Activated naive CD4-positive, alpha-beta T cell treated with anti-CD3 and anti-CD28 coated beads, Interleukin-2, amount 10 ng/mL, durations not matched to agents 7 days and 5 days (primary cell): ENCODE results near the gene BTBD2.

Source experiments
- CTCF ChIA-PET: fragments of 350-600 bp; sonication (Branson Sonifier 250); formaldehyde crosslinking; loops from one replicate; lab custom pipeline; 2021; ENCODE audit warnings: antibody characterized with exemption; lab: Charles Lee
- DNase-seq: peaks from one replicate; pipeline ENCODE4 v3.0.0-alpha.2; 2020
- H3K27ac Mint-ChIP-seq: one replicate; pipeline ENCODE4 v1.8.0; 2021; ENCODE audit warnings: mild to moderate bottlenecking, moderate library complexity, mixed read lengths
- H3K27me3 Mint-ChIP-seq: one replicate; pipeline ENCODE4 v1.8.0; 2021; ENCODE audit warnings: mild to moderate bottlenecking, mixed read lengths
- H3K36me3 Mint-ChIP-seq: one replicate; pipeline ENCODE4 v1.8.0; 2021; ENCODE audit warnings: mixed read lengths
- H3K4me1 Mint-ChIP-seq: one replicate; pipeline ENCODE4 v1.8.0; 2021; ENCODE audit warnings: mixed read lengths
- H3K4me3 Mint-ChIP-seq: one replicate; pipeline ENCODE4 v1.8.0; 2021; ENCODE audit warnings: mild to moderate bottlenecking, moderate library complexity, mixed read lengths
- H3K9me3 Mint-ChIP-seq: one replicate; pipeline ENCODE4 v1.8.0; 2021; ENCODE audit warnings: mixed read lengths

Gene BTBD2

DNA sequence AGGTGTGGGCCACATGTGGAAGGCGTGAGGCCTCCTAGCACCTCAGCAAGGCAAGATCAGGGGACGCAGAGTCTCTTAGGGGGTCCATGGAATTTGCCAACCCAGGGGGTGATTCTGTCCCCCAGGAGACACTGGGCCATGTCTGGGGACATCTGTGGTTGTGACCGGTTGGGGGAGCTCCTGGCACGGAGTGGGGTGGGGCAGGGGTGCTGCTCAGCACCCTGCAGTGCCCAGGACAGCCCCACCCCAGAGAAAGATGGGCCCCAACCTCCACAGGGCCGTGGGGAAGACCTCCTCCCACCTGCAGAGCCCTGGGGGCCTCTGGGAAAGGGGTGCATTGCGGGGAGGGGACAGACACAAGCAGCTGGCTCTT is 31.5 kb upstream of the BTBD2 start:
- no peak for DNase-seq
- peaks cover 23% of the 10 kb centered on the region for H3K36me3 Mint-ChIP-seq
- no peaks in the 10 kb centered on the region for H3K27me3 Mint-ChIP-seq
- H3K27ac Mint-ChIP-seq = no peak overlapping the region
- no peak overlapping the region for H3K4me3 Mint-ChIP-seq
- CTCF ChIA-PET = no interaction called here
- peaks cover 56% of the 10 kb centered on the region for H3K4me1 Mint-ChIP-seq
- no peaks in the 10 kb centered on the region for H3K9me3 Mint-ChIP-seq

DNA sequence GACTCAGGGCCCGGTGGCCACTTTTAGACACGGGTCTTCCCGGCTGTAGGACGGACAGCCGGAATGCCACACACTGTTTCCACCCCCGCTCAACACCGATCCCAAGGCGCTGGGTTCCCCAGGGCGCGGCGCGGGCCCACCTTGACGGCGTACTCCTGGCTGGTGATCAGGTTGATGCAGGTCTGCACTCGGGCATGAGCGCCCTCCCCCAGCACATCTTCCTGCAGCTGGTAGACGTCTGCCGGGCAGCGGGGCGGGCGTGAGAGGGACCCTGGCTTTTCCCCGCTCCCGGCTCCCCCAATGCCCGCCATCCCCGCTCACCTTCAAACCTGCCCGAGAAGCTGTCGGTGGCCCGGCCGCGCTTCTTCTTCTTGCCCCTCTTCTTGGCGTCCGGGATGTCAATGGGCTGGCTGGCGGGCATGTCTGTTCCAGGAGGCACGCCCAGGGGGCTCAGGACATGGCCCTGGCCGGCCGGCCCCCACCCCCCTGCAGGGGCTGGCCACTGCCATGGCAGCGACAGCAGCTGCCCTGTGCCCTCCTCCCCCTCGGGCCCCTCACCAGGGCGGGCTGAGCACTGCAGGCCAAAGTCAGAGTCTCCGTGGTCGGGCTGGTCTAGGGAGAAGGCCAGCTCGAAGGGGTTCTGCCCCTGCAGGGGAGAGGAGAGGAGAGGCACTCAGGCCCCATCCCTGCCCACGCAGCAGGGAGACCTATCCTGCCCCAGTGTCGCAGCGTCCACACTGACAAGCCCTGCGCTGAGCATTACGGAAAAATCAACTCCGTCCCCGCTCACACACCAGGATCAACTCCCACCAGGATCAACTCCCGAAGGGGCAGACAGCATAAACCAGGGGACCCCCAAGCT is 30.8 kb upstream of the BTBD2 start:
- no peaks in the 10 kb centered on the region for H3K27me3 Mint-ChIP-seq
- H3K4me3 Mint-ChIP-seq = no peak overlapping the region
- peaks cover 23% of the 10 kb centered on the region for H3K36me3 Mint-ChIP-seq
- H3K9me3 Mint-ChIP-seq = no peaks in the 10 kb centered on the region
- DNase-seq = no peak
- no peak overlapping the region for H3K27ac Mint-ChIP-seq
- CTCF ChIA-PET = no interaction called here
- H3K4me1 Mint-ChIP-seq = peaks cover 52% of the 10 kb centered on the region

DNA sequence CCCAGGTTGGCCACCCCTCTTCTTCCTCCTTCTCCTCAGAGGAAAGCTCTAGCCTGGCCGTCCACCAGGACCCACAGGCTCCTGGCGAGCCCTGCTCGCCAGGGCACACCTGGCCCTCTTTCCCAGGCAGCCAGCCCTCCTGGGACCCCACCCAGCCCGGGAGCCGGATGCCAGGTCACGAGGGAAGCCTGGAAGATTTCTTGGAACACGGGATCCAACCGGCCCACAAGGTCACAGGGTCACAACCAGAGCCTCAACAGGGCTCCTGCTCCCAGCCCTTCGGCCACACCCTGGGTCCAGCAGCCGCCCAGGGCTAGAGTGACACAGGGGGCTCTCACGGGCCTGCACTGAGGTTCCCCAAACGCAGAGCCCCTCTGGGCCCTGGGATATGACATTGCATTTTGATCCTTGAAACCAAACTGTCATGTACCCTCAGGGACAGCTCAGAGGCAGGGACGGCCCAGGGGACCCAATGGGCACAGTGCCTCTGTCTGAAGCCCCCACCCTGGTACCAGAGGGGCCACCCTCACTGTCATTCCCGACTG is 30.1 kb upstream of the BTBD2 start:
- H3K9me3 Mint-ChIP-seq = no peaks in the 10 kb centered on the region
- DNase-seq = no peak
- H3K27ac Mint-ChIP-seq = peak overlapping the region; percentile 33
- peaks cover 26% of the 10 kb centered on the region for H3K36me3 Mint-ChIP-seq
- H3K4me3 Mint-ChIP-seq = no peak overlapping the region
- CTCF ChIA-PET = no interaction called here
- H3K27me3 Mint-ChIP-seq = no peaks in the 10 kb centered on the region
- peaks cover 57% of the 10 kb centered on the region for H3K4me1 Mint-ChIP-seq

DNA sequence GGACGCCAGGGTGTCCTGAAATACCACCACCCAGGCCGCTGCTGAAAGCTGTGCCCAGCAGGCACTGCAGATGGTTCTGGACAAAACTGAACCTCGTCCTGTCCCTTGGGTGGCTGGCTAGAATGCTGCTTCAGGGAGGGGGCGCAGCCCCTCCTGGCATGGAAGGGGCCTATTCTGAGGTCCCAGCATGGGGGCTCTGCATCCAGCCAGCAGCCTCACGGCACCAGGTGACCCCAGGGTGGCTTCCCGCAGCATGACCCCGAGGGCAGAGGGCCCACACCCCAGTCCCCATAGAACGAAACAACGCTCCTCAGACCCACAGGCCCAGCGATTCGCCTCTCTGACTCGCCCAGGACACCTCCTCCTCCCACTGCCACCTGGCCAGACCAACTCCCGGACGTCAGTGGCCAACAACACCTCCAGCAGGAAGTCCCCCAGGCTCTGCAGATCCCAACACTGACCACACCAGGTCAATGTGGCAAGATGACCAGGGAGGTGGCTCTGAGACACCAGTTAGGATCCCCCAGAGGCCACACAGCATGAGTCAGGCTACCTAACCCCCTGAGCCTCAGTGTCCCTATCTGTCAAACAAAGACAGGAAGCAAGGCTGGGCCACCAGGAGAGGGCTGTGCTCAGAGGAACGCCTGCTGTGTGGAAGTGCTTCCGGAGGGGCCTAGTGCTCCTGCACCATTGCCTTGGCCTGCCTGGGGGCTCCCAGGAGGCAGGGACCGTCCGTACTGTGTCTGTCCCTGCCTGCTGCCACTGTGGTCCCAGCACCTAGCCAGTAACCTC is 29.4 kb upstream of the BTBD2 start:
- no peak for DNase-seq
- Mint-ChIP-seq H3K4me3 (no peak overlapping the region), H3K27ac (peak overlapping the region; percentile 89), H3K27me3 (no peaks in the 10 kb centered on the region), H3K36me3 (peaks cover 25% of the 10 kb centered on the region), H3K4me1 (peaks cover 56% of the 10 kb centered on the region), H3K9me3 (no peaks in the 10 kb centered on the region)
- CTCF ChIA-PET = interaction anchor here (1.2 kb wide), 1 partner anchor 11 kb away, joined by 3 read pairs; no protein-coding TSS in a partner anchor

DNA sequence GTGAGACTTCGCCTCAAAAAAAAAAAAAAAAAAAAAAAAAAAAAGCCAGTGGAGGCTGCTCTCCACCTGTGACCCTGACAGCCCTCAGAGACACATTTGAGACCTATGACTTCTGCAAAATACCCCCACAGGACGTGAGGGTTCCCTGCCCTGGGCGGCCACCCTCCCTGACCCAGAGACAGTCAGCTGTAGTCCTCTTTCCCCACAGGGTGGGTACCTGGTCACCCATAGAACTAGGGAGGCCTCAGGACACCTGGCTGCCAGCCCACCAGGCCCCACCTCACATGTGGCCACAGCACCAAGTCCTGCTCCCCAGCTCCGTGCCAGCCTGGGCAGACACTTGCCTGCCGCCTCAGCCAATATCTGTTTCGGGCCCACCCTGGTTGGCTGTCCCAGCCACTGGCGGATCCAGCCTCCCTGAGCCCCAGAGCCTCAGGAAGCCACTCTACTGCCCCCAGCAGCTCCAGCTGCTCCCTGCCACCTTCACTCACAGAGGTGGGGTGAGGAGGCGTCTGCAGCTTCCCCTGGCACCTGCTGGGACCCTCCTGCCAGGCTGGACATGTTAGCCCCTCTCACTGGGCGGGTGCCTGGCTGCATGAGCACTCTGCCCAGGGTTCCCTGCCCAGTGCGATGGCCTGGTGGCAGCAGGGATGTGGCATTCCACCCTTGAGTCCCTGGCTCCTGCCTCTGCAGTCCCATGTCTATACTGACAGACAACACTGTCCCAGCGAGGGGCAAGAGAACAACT is 28.6 kb upstream of the BTBD2 start:
- Mint-ChIP-seq H3K36me3 (peaks cover 22% of the 10 kb centered on the region), H3K27ac (peak overlapping the region; percentile 89), H3K4me1 (peaks cover 50% of the 10 kb centered on the region), H3K27me3 (no peaks in the 10 kb centered on the region), H3K4me3 (no peak overlapping the region), H3K9me3 (no peaks in the 10 kb centered on the region)
- no peak for DNase-seq
- CTCF ChIA-PET = interaction anchor here (0.6 to 1.2 kb wide), 3 partner anchors 11 to 114 kb away, joined by 3 read pairs; no protein-coding TSS in a partner anchor

DNA sequence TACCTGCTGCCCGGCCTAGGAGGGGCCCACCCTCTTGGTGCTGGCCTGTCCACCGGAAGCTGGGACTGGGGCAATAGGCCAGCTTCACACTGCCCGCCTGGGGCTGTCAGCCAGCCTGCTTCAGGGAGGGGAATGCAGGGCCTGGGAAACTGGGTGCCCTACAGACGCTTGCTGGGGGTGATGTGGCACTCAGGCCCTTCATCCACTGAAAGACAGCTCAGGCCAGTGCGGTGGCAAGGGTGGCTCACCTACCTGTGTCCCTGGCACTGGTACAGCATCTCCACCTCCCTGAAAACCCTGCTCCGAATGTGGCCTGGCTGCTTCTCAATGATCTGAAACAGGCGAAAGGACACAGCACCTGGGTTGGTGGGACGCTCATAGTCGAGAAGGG is 27.7 kb upstream of the BTBD2 start:
- CTCF ChIA-PET = interaction anchor here (0.7 kb wide), 1 partner anchor 113 kb away, joined by 3 read pairs; no protein-coding TSS in a partner anchor

DNA sequence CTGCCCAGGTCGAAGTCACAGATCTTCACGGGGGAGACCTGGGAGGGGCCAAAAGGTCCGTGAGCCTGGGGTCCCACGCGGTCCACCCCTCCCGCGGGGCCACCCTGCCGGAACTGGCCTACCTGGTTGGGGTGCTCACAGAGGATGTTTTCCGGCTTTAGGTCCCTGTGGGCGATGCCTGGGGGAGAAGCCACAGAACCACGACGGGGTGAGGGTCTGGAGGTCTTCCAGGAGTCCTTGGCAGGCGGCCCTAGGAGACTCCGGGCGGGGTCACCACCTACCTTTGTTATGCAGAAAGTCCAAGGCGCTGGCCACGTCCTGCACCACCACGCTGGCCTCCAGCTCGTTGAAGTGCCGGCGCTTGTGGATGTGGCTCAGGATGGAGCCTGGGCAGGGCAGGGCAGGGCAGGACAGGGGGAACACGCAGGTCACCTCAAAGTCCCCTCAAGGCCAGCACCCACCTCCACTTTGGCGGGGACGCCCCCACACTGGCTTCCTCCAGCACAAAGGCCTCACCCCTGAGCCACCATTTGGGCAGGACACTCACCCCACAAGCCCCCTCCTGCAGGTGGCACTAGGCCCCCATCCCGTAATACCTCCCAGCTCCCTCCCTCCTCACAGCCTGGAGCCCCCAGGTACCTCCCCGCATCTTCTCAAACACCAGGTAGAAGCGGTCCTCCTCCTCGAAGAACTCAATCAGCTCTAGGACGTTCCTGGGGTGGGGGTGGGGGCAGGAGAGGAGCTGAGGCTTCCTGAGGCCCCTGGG is 27.2 kb upstream of the BTBD2 start:
- Mint-ChIP-seq H3K27me3 (no peaks in the 10 kb centered on the region), H3K4me1 (peaks cover 38% of the 10 kb centered on the region), H3K36me3 (peaks cover 28% of the 10 kb centered on the region), H3K27ac (peak overlapping the region; percentile 89), H3K4me3 (peak overlapping the region; percentile 53), H3K9me3 (no peaks in the 10 kb centered on the region)
- peak; percentile 44 for DNase-seq
- CTCF ChIA-PET = interaction anchor here (0.8 to 1.1 kb wide), 2 partner anchors 9 to 51 kb away, joined by 3 to 4 read pairs; no protein-coding TSS in a partner anchor

More for the DNA sequence above, 27.7 kb upstream of the BTBD2 start:
- Mint-ChIP-seq H3K4me3 (peak overlapping the region; percentile 52), H3K4me1 (peaks cover 44% of the 10 kb centered on the region), H3K36me3 (peaks cover 25% of the 10 kb centered on the region), H3K27me3 (no peaks in the 10 kb centered on the region), H3K9me3 (no peaks in the 10 kb centered on the region), H3K27ac (peak overlapping the region; percentile 89)
- DNase-seq = no peak

DNA sequence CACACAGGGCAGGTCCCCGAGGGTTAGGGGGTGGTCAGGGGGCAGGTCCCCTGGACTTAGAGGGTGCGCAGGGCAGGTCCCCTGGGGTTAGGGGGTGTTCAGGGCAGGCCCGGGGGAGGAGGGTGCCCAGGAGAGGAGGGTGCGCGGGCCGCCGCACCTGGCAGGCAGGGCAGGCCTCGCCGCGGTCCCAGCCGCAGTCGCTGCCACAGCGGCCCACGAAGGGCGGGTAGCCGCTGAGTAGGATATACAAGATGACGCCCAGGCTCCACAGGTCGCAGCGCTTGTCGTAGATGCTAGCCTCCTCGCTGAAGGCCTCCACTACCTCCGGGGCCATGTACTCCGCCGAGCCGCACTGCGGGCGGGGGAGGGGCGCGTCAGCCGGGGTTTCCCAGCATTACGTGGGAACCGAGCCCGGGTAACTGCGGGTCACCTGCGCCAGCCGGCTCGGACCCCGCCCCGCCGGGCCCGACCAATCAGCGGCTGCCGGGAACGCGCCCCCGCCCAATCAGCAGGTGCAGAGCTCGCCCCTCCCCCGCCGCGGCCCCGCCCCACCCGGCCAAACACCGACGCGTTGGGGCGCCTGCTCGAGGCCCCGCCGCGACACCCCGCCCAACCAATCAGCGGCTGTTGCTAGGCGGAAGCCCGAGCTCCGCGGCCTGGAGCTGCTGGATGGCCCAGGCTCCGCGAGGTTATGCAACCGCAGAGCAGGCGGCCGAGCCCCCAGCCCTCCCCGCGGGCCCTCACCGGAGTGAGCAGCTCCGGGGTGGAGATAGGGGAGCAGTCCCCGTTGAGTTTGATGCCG is 26.4 kb upstream of the BTBD2 start:
- no peaks in the 10 kb centered on the region for H3K9me3 Mint-ChIP-seq
- peak; percentile 99 for DNase-seq
- H3K36me3 Mint-ChIP-seq = peaks cover 28% of the 10 kb centered on the region
- no peaks in the 10 kb centered on the region for H3K27me3 Mint-ChIP-seq
- CTCF ChIA-PET = interaction anchor here (0.7 to 1.1 kb wide), 3 partner anchors 10 to 112 kb away, joined by 3 to 4 read pairs (median 3); no protein-coding TSS in a partner anchor
- peak overlapping the region; percentile 59 for H3K4me3 Mint-ChIP-seq
- peaks cover 33% of the 10 kb centered on the region for H3K4me1 Mint-ChIP-seq
- peak overlapping the region; percentile 89 for H3K27ac Mint-ChIP-seq

DNA sequence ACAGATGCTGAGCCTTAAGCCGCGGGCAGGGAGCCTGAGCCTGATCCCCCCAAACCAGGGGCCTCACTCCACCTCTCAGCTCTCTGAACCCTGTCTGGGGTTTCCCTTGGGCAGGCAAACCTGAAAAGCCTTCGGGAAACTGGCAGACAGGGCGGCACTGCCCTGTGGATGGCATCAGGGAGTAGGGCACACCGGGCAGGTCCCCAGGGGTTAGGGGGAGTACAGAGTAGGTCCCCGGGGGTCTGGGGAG is 25.8 kb upstream of the BTBD2 start:
- no peak for DNase-seq
- Mint-ChIP-seq H3K36me3 (peaks cover 27% of the 10 kb centered on the region), H3K4me1 (peaks cover 31% of the 10 kb centered on the region), H3K27ac (peak overlapping the region; percentile 89), H3K4me3 (peak overlapping the region; percentile 59), H3K9me3 (no peaks in the 10 kb centered on the region), H3K27me3 (no peaks in the 10 kb centered on the region)
- CTCF ChIA-PET = no interaction called here

DNA sequence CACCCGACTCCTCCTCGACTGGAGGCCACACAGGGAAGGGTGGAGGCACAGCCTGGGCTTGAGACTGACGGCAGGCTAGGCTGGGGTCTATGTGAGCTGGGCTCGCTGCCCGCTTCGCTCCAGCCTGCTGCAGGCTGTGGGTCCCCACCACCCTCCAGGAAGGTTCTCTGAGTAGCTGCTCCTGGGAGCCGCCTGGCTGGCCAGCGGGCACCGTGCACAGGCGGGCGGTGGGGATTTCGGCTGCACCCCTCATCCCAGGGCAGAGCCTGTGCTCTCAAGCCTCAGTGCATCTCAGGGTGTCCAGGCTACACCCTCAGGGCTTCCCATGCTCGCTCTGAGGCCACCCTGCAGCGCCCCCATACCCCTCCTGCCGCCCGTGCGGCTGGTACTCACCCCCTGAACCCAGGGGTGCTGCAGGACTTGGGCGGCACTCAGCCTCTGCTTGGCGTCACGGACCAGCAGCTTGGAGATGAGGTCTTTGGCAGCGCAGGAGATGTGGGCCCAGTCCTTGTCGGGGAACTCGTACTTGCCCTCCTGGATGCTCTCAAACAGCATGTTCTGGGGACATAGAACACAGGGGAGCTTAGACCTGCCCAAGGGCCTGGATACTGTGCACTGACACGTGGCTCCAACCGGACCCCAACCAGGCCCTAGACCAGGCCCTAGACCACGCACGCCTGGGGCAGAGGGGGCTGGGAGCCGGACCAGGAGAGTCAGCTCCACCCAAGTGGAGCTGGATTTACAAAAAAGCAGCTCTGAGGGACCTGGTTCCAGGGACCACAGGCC is 25.3 kb upstream of the BTBD2 start:
- H3K27me3 Mint-ChIP-seq = no peaks in the 10 kb centered on the region
- H3K27ac Mint-ChIP-seq = peak overlapping the region; percentile 89
- CTCF ChIA-PET = no interaction called here
- peak overlapping the region; percentile 59 for H3K4me3 Mint-ChIP-seq
- peaks cover 27% of the 10 kb centered on the region for H3K36me3 Mint-ChIP-seq
- H3K4me1 Mint-ChIP-seq = peaks cover 31% of the 10 kb centered on the region
- no peaks in the 10 kb centered on the region for H3K9me3 Mint-ChIP-seq
- no peak for DNase-seq

DNA sequence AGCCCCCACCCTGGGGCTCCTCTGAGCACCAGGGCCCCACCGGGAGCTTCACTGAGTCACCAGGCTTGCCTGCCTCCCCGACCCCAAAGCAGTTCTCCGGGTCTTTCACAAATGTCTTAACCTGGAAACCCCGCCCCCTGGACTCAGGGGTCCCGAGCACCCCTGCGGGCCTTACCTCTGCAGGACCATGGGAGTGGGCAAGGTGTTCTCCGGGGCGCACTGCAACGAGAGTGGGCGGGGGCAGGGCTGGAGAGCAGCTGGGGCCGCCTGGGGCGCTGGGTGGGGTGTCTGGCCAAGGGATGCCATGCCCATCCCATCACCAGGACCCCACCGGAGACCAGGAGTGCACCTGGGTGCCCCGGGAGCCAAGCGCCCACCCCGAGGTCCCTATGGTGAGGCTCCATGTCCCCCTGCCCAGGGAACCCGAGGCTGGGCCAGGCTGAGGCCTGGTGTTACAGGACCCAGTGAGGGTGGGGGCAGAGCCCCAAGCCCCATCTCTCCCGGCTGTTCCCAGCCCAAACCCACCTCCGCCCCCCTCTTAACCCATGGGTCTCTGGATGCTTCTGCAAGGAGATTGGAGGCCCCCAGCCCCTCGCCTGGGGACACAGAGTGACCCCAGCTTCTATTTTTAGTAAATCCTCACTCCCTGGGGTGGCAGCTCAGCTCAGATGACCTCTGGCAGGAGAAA is 24.6 kb upstream of the BTBD2 start:
- CTCF ChIA-PET = no interaction called here
- no peak overlapping the region for H3K4me3 Mint-ChIP-seq
- H3K4me1 Mint-ChIP-seq = peaks cover 35% of the 10 kb centered on the region
- peaks cover 3% of the 10 kb centered on the region for H3K9me3 Mint-ChIP-seq
- no peak overlapping the region for H3K27ac Mint-ChIP-seq
- no peak for DNase-seq
- peaks cover 29% of the 10 kb centered on the region for H3K36me3 Mint-ChIP-seq
- no peaks in the 10 kb centered on the region for H3K27me3 Mint-ChIP-seq
